Gastrocnemius medialis (tissue), 4 donors: ENCODE results near the gene CNGA2.

Experiments
- CTCF ChIP-seq, 5 experiments: fragments of 450-650 bp in 3 of 5; fragments of 200-600 bp in 2 of 5; sonication (generic) in 2 of 5; IDR thresholded peaks in 4 of 5; conservative IDR thresholded peaks in 1 of 5; 1 replicate in 4 of 5; 2 replicates in 1 of 5; pipeline ENCODE4 v1.5.1; 2016 to 2019; ENCODE audit warnings: antibody characterized with exemption in 5 of 5, mild to moderate bottlenecking in 3 of 5, moderate library complexity in 3 of 5
- POLR2A ChIP-seq, 2 donors: fragments of 450-650 bp; IDR thresholded peaks; one replicate each; pipeline ENCODE4 v1.6.1; 2017; ENCODE audit warnings: antibody characterized with exemption in 2 of 2, mild to moderate bottlenecking in 2 of 2, moderate library complexity in 2 of 2

DNA sequence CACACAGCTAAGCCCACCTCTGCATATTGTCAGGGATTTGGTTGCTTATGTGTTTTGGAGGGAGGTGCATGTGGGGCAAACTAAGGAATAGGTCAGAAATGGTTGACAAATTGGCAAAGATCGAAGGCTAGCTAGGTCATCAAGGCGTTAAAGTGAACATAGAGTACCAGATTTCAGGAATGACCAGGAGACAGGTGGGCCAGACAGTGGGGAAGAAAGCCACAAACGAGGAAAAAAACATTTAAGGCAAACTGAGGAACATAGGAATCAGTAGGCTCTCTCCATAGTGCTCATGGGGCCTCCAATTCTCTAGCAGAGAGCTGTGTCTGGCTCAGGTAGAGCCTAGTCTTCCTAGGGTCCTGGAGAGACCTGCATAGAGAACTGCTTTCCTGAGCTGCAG, 57.4 kb downstream of the CNGA2 start:
- no peak for TF ChIP-seq CTCF (IDR thresholded peaks at IDR 0.05 in 4 of 5, conservative IDR thresholded peaks at IDR 0.05 in 1 of 5)
- TF ChIP-seq POLR2A (IDR thresholded peaks at IDR 0.05), result no peak
